ENCODE results near the gene INSRR.
A peak's percentile ranks its signal among the peaks of the same experiment; 100 is the strongest.

Gene INSRR

DNA sequence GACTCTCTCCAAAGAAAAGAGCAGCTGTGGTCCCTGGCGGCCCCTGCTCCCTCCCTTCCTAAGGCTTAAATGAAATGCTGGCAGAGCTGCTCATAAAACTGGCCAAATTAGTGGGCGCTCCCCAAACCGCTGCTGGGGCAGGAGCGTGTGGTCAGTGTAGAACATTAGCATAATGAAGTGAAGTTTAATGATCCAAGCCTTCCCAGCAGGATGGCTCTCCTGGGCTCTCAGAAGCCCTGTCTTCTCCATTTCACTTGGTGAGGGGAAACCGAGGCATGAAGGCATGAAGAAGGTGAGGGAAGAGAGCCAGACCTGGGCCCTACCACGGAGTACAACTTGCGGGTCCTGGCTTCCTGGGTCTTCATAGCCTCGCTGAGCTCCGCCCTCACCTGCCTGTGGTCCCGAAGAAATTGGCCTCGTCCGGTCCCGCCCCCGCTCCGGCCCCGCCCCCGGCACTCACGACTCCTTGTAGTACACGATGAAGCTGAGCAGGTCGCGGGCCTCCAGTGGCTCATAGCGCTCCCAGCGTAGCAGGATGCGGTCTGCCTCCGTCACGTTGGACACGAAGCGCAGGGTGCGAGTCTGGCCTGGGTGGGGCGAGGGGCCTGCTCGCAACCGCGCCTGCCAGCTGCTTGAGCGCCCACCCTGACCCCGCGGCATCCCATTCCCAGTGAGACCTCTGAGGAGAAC lies 10.3 kb downstream of the INSRR start:
- H3K9ac ChIP-seq (ENCODE audit: low read depth, low read length, poor library complexity): peak overlapping the region; percentile 63
- H2AK5ac ChIP-seq (ENCODE audit: low read depth, low read length): peak overlapping the region; percentile 40
- no CpG with 5 or more reads among the region's 36 CpGs for WGBS, 2 donors (ENCODE audit: extremely low coverage in 2 of 2, insufficient read length in 2 of 2, insufficient replicate concordance in 1 of 2)
- H2AFZ ChIP-seq (ENCODE audit: low read length): no peak overlapping the region
- DNase-seq (ENCODE audit: low spot score): no peak
- H3K4me3 ChIP-seq (ENCODE audit: low read length in 2 of 2): peak overlapping the region in 1 of 2 donors; percentile 19
- peak overlapping the region; percentile 78 for H3K18ac ChIP-seq (ENCODE audit: low read length)
- no peak overlapping the region for H3K4me2 ChIP-seq (ENCODE audit: insufficient read depth, low read length, poor library complexity, severe bottlenecking)
- H2BK15ac ChIP-seq (ENCODE audit: low read length): no peak overlapping the region
- H2BK5ac ChIP-seq (ENCODE audit: low read length): no peak overlapping the region
- no peaks in the 10 kb centered on the region for H3K36me3 ChIP-seq (replicated peaks in 1 of 2; ENCODE audit: control insufficient read depth in 2 of 2, insufficient read depth in 2 of 2, low read length in 2 of 2)
- peak overlapping the region; percentile 63 for H3K14ac ChIP-seq (ENCODE audit: low read length)
- peaks cover 0 to 3% of the 10 kb centered on the region in 2 donors for H3K9me3 ChIP-seq (replicated peaks in 1 of 2; ENCODE audit: control insufficient read depth in 2 of 2, insufficient read depth in 1 of 2, low read depth in 1 of 2, low read length in 2 of 2)
- H3K27ac ChIP-seq (replicated peaks; ENCODE audit: low read length): no peak overlapping the region
- peaks cover 37 to 100% (median 76%) of the 10 kb centered on the region in 3 experiments for H3K27me3 ChIP-seq (ENCODE audit: control insufficient read depth in 3 of 3, insufficient read depth in 3 of 3, low read depth in 1 of 3, low read length in 3 of 3)
- no peak overlapping the region for H2BK12ac ChIP-seq (ENCODE audit: low read length)
- H3K23ac ChIP-seq (ENCODE audit: low read depth, low read length, poor library complexity): peak overlapping the region; percentile 16
- no peaks in the 10 kb centered on the region for H3K79me1 ChIP-seq (ENCODE audit: low read depth, low read length)
- H3K4me1 ChIP-seq (ENCODE audit: control insufficient read depth in 2 of 2, insufficient read depth in 1 of 2, low read depth in 1 of 2, low read length in 2 of 2): peaks cover 0 to 10% of the 10 kb centered on the region in 2 donors
- H2BK120ac ChIP-seq (ENCODE audit: low read depth, low read length): no peak overlapping the region
- no peak overlapping the region for H3K4ac ChIP-seq (ENCODE audit: low read length)
- no peak overlapping the region for H4K91ac ChIP-seq (ENCODE audit: low read depth, low read length, poor library complexity)
- H4K8ac ChIP-seq (ENCODE audit: low read depth, low read length): no peak overlapping the region

DNA sequence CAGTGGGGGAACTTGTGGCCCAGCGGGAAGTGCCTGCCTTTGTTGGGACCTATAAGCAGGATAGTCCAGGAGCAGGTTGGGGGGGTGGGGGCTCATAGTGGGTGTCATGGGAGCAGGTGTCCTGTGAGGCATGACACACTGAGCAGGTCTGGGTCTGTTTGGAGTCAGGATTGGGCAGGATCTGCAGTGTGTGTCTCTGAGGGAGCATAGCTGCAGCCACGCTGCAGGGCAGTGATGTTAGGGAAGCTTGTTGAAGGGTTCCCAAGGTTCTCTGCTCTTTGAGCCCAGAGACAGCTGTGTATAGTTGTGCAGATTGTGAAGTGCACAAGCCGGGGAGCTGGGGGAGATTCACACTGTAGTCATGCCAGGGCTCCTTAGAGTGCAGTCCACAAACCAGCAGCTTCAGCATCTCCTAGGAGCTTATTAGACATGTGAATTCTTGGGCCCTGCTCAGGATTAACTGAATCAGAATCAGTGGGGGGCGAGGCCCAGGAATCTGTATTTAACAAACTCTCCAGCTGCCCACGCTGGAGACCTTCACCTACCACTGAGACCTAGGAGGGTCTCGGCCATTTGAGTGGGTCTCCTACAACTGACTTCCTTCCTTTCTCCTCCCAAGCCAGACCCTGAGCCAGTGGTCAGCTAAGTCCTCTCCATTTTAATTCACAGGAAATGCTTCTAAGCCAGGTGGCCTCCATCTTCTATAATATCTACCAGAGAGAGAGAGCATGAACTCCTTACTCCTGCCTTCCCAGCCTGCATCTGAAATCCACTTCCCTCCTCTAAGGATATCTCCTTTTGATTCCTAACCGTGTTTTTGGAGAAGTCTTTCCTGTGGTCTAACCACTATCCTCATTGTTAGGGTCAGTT lies 11.1 kb downstream of the INSRR start:
- Histone ChIP-seq H2BK120ac (ENCODE audit: low read depth, low read length) (no peak overlapping the region), H3K4me2 (ENCODE audit: insufficient read depth, low read length, poor library complexity, severe bottlenecking) (no peak overlapping the region), H4K8ac (ENCODE audit: low read depth, low read length) (no peak overlapping the region), H3K23ac (ENCODE audit: low read depth, low read length, poor library complexity) (no peak overlapping the region), H2AFZ (ENCODE audit: low read length) (no peak overlapping the region), H3K27me3 (ENCODE audit: control insufficient read depth in 3 of 3, insufficient read depth in 3 of 3, low read depth in 1 of 3, low read length in 3 of 3) (peaks cover 38 to 100% (median 79%) of the 10 kb centered on the region in 3 experiments), H3K9me3 (replicated peaks in 1 of 2; ENCODE audit: control insufficient read depth in 2 of 2, insufficient read depth in 1 of 2, low read depth in 1 of 2, low read length in 2 of 2) (peaks cover 0 to 3% of the 10 kb centered on the region in 2 donors), H2BK15ac (ENCODE audit: low read length) (no peak overlapping the region), H2BK5ac (ENCODE audit: low read length) (no peak overlapping the region), H2AK5ac (ENCODE audit: low read depth, low read length) (no peak overlapping the region), H3K18ac (ENCODE audit: low read length) (no peak overlapping the region), H3K4ac (ENCODE audit: low read length) (no peak overlapping the region), H3K9ac (ENCODE audit: low read depth, low read length, poor library complexity) (no peak overlapping the region), H2BK12ac (ENCODE audit: low read length) (no peak overlapping the region), H3K27ac (replicated peaks; ENCODE audit: low read length) (no peak overlapping the region), H3K4me3 (ENCODE audit: low read length in 2 of 2) (no peak overlapping the region), H3K14ac (ENCODE audit: low read length) (no peak overlapping the region), H3K79me1 (ENCODE audit: low read depth, low read length) (no peaks in the 10 kb centered on the region), H3K36me3 (replicated peaks in 1 of 2; ENCODE audit: control insufficient read depth in 2 of 2, insufficient read depth in 2 of 2, low read length in 2 of 2) (no peaks in the 10 kb centered on the region), H4K91ac (ENCODE audit: low read depth, low read length, poor library complexity) (no peak overlapping the region), H3K4me1 (ENCODE audit: control insufficient read depth in 2 of 2, insufficient read depth in 1 of 2, low read depth in 1 of 2, low read length in 2 of 2) (peaks cover 0 to 10% of the 10 kb centered on the region in 2 donors)
- no CpG with 5 or more reads among the region's 7 CpGs for WGBS, 2 donors (ENCODE audit: extremely low coverage in 2 of 2, insufficient read length in 2 of 2, insufficient replicate concordance in 1 of 2)
- no peak for DNase-seq (ENCODE audit: low spot score)

GRCh38 chr1:156846643-156847042 lies 12.3 kb downstream of the INSRR start:
- Histone ChIP-seq H3K79me1 (ENCODE audit: low read depth, low read length) (no peaks in the 10 kb centered on the region), H3K27ac (replicated peaks; ENCODE audit: low read length) (no peak overlapping the region), H4K91ac (ENCODE audit: low read depth, low read length, poor library complexity) (no peak overlapping the region), H3K4me3 (ENCODE audit: low read length in 2 of 2) (peak overlapping the region in 1 of 2 donors; percentile 59), H3K14ac (ENCODE audit: low read length) (peak overlapping the region; percentile 5), H2BK15ac (ENCODE audit: low read length) (no peak overlapping the region), H2BK120ac (ENCODE audit: low read depth, low read length) (no peak overlapping the region), H2BK12ac (ENCODE audit: low read length) (no peak overlapping the region), H3K4ac (ENCODE audit: low read length) (no peak overlapping the region), H3K27me3 (ENCODE audit: control insufficient read depth in 3 of 3, insufficient read depth in 3 of 3, low read depth in 1 of 3, low read length in 3 of 3) (peaks cover 38 to 100% (median 80%) of the 10 kb centered on the region in 3 experiments), H3K4me1 (ENCODE audit: control insufficient read depth in 2 of 2, insufficient read depth in 1 of 2, low read depth in 1 of 2, low read length in 2 of 2) (peaks cover 0 to 7% of the 10 kb centered on the region in 2 donors), H4K8ac (ENCODE audit: low read depth, low read length) (no peak overlapping the region), H3K4me2 (ENCODE audit: insufficient read depth, low read length, poor library complexity, severe bottlenecking) (no peak overlapping the region), H3K18ac (ENCODE audit: low read length) (no peak overlapping the region), H3K9me3 (replicated peaks in 1 of 2; ENCODE audit: control insufficient read depth in 2 of 2, insufficient read depth in 1 of 2, low read depth in 1 of 2, low read length in 2 of 2) (peaks cover 0 to 3% of the 10 kb centered on the region in 2 donors), H3K36me3 (replicated peaks in 1 of 2; ENCODE audit: control insufficient read depth in 2 of 2, insufficient read depth in 2 of 2, low read length in 2 of 2) (no peaks in the 10 kb centered on the region), H2AFZ (ENCODE audit: low read length) (no peak overlapping the region), H2AK5ac (ENCODE audit: low read depth, low read length) (no peak overlapping the region), H2BK5ac (ENCODE audit: low read length) (no peak overlapping the region), H3K9ac (ENCODE audit: low read depth, low read length, poor library complexity) (no peak overlapping the region), H3K23ac (ENCODE audit: low read depth, low read length, poor library complexity) (no peak overlapping the region)
- no CpG with 5 or more reads among the region's 5 CpGs for WGBS, 2 donors (ENCODE audit: extremely low coverage in 2 of 2, insufficient read length in 2 of 2, insufficient replicate concordance in 1 of 2)
- DNase-seq (ENCODE audit: low spot score): no peak
